IPS DF 6.9 (cell line): ENCODE measurements around the gene TPM4.

Source experiments
- DNase-seq: peaks from one replicate; pipeline ENCODE4 v3.0.0-alpha.2; 2013; ENCODE audit warnings: low read depth, low spot score
- H3K27ac ChIP-seq: one replicate; pipeline ENCODE4 v1.5.1; 2013; ENCODE audit warnings: low read length, control low read depth
- H3K27me3 ChIP-seq: 2 replicates; pipeline ENCODE4 v1.6.1; 2013; ENCODE audit warnings: mild to moderate bottlenecking, low read length; ENCODE audit not compliant: control insufficient read depth, insufficient read depth
- H3K36me3 ChIP-seq: 2 replicates; pipeline ENCODE4 v1.6.1; 2013; ENCODE audit warnings: low read length; ENCODE audit not compliant: control insufficient read depth, insufficient read depth
- H3K4me1 ChIP-seq: 2 replicates; pipeline ENCODE4 v1.6.1; 2013; ENCODE audit warnings: low read length; ENCODE audit not compliant: control insufficient read depth, insufficient read depth
- H3K4me3 ChIP-seq: 2 replicates; pipeline ENCODE4 v1.5.1; 2013; ENCODE audit warnings: mild to moderate bottlenecking, low read length
- H3K9me3 ChIP-seq: 2 replicates; pipeline ENCODE4 v1.6.1; 2013; ENCODE audit warnings: low read length, inconsistent platforms; ENCODE audit not compliant: control insufficient read depth, insufficient read depth
- WGBS: extraction: QIAGEN DNeasy Blood & Tissue Kit; methylation state at CpG from one replicate; pipeline ENCODE4 v1.1.7; 2013; ENCODE audit warnings: mixed read lengths, missing lambda C conversion rate; ENCODE audit not compliant: insufficient read length, insufficient coverage; 5-methylcytosine and 5-hydroxymethylcytosine counted together

The TPM4 gene

DNA sequence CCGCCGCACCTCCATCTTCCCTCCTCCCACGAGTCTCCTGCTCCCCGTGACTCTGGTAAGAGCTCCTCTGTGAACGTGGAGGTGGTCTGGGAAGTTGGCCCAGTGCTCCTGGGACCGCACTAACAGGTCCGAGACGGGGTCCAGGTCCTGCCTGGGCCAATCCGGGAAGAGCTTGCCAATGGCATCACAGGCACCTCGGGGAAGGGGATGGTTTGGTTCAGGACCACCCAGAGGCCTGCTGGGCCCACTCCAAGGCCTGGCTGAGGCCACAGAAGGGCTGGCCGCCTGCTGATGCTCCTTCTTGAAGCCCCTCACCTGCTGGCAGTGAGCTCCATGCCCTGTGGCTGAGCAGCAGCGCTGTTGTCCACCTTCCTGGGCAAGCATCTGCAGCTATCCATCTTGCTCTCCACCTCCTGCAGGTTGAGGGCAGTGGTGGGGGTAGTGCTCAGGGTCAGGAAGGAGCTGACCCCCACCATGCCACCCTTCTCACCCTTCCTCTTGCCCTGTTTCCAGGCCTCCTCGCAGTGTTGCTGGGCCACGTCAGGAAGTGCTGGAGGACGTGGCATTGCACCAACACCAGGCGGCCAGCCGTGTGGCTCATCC, 41.2 kb upstream of the TPM4 start:
- Histone ChIP-seq H3K9me3 (peaks cover 7% of the 10 kb centered on the region), H3K36me3 (no peaks in the 10 kb centered on the region), H3K4me1 (no peaks in the 10 kb centered on the region), H3K4me3 (no peak overlapping the region), H3K27me3 (no peaks in the 10 kb centered on the region), H3K27ac (no peak overlapping the region)
- DNase-seq: no peak
- no CpG with 5 or more reads among the region's 17 CpGs for WGBS

DNA sequence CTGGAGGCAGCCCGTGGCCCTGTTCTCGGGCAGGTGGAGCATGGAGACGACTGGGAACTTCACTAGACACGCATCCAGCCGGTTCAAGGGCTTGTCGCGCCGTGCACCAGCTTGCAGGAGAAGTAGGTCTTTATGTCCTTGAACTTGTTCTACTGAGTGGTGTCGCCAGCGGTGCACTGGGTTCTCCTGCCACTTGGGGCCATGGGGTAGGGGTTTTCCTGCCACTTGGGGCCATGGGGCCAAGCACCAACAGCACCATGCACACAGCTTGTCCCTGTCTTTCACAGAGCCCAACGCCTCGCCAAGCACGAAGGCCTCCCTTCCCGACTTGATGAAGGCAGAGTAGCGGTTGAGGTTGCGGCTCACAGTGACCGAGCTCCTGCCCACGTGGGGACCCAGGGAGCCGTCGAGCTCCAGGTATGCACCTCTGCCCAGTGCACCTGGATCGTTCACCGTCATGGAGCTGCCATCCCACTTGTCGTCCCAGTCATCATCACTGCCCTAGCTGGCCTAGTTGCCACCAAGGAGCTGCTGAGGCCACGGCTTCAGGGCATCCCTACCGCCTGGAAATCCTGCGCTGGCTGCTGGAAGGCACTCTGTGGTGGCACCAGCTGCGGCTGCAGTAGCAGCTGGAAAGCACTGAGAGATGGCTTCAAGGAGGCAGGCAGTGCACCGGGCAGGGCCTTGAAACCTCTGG, 40.5 kb upstream of the TPM4 start:
- H3K9me3 ChIP-seq: peaks cover 7% of the 10 kb centered on the region
- no CpG with 5 or more reads among the region's 28 CpGs for WGBS
- no peaks in the 10 kb centered on the region for H3K36me3 ChIP-seq
- no peak overlapping the region for H3K27ac ChIP-seq
- H3K27me3 ChIP-seq: no peaks in the 10 kb centered on the region
- no peaks in the 10 kb centered on the region for H3K4me1 ChIP-seq
- no peak for DNase-seq
- H3K4me3 ChIP-seq: no peak overlapping the region

DNA sequence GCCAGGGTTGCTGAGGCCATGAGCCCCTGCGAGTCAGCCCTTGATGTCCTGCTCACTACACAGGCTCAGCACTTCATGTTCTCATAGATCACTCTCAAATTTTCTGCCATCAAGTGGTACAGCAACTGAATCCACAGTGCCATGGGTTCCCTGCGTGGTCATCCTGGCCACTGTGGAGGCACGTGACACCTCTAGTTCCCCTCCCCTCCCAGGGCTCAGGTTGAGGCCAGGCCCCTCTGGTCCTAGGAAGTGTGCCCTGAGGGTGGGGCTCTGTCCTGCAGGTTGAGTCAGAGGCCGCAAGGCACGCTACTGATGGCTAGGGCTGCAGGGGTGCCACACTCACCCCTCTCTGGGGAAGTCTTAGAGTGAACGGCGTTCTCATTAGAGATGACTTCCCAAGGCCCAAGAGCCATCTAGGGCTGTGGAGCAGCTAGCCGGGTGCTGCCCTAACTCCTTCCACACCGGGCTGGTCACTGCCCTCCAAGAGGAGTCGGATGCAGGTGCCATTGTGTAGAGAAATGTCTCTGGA, 39.8 kb upstream of the TPM4 start:
- WGBS: no CpG with 5 or more reads among the region's 10 CpGs
- Histone ChIP-seq H3K4me1 (no peaks in the 10 kb centered on the region), H3K27ac (no peak overlapping the region), H3K4me3 (no peak overlapping the region), H3K36me3 (no peaks in the 10 kb centered on the region), H3K27me3 (no peaks in the 10 kb centered on the region), H3K9me3 (peaks cover 7% of the 10 kb centered on the region)
- DNase-seq: no peak

DNA sequence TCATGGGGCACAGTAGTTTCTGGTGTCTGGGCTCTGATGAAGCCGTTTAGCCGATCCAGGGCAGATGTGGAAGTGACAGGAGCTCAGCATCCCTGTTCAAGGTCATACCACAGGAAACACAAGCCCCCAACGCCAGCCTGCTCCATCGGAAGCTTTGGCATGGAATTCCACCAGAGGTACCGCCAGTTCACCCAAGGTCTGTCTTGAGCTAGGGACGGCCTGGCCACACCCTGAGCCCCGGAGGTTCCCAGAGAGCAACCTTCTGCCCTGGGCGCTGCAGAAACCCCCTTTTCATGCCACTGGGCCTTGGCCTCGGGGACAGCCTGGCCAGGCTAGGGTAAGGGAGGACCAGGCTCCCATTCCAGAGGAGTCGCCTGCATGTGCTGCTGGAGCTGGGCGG, 39.4 kb upstream of the TPM4 start:
- H3K27ac ChIP-seq: no peak overlapping the region
- no peaks in the 10 kb centered on the region for H3K36me3 ChIP-seq
- no CpG with 5 or more reads among the region's 11 CpGs for WGBS
- no peaks in the 10 kb centered on the region for H3K27me3 ChIP-seq
- no peaks in the 10 kb centered on the region for H3K4me1 ChIP-seq
- H3K9me3 ChIP-seq: peaks cover 7% of the 10 kb centered on the region
- no peak overlapping the region for H3K4me3 ChIP-seq
- no peak for DNase-seq

DNA sequence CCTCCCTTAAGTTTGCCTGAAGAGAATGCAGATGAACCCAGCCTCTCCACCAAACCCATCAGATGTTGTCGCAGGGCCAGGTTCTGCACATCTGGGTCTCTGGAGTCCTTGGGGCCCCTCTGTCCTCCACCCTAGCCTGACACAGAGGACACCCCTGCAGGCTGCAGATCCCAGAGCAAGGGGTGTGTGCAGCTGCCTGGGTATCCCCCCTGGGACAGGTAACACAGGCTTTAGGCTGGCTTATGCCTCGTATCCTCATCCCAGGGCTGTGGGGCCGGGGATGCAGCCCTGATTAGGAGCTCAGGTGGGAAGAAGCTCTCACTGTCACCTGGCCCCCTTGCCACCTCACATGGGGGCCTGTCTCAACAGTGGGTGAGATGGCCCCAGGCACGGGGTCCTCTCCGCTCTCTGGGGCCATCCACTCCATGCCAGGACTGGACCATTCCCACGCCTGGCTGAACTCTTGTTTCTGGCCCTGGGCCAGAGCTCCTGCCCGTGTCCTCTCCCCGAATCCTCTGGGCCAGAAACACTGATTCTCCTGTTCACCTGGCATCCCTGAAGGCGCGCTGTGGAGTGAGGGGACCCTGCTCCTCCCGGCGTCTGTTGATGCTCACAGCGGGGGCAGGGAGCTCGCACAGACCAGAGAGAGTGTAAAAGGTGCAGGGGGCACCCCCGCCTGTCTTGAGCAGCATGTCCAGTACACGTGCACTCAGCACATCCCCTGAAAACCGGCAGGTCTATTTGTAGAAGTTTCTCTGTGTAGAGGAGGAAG, 38.7 kb upstream of the TPM4 start:
- no peaks in the 10 kb centered on the region for H3K4me1 ChIP-seq
- H3K36me3 ChIP-seq: no peaks in the 10 kb centered on the region
- H3K4me3 ChIP-seq: no peak overlapping the region
- DNase-seq: no peak
- no peaks in the 10 kb centered on the region for H3K27me3 ChIP-seq
- H3K27ac ChIP-seq: no peak overlapping the region
- no CpG with 5 or more reads among the region's 17 CpGs for WGBS
- H3K9me3 ChIP-seq: peaks cover 7% of the 10 kb centered on the region; the same call in 1 of the 2 replicates

DNA sequence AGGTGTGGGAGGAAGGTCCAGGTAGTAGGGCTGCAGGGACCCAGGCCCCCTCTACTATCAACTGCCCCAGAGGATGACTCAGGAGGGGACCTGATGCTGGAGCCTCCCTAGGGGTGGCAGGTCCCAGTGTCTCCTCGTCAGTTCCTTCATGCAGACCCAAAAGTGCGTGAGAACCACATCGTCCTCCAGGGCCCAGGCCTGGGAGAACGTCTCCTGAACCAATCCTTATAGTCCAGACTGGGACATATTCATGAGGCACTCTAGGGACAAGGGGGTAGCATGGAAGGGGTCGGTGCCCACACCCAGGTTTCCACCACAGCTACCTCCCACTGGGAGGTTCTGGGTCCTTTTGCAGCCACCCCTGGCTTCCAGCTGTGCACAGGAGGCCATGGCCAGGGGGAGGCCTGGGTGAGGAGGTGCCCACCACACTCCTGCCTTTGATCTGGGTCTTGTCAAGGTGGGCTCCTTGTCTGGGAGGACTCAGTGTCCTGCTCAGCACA, 38.0 kb upstream of the TPM4 start:
- WGBS: no CpG with 5 or more reads among the region's 5 CpGs
- Histone ChIP-seq H3K27me3 (no peaks in the 10 kb centered on the region), H3K4me1 (no peaks in the 10 kb centered on the region), H3K9me3 (peaks cover 5% of the 10 kb centered on the region; the same call in 1 of the 2 replicates), H3K36me3 (no peaks in the 10 kb centered on the region), H3K27ac (no peak overlapping the region), H3K4me3 (no peak overlapping the region)
- no peak for DNase-seq

DNA sequence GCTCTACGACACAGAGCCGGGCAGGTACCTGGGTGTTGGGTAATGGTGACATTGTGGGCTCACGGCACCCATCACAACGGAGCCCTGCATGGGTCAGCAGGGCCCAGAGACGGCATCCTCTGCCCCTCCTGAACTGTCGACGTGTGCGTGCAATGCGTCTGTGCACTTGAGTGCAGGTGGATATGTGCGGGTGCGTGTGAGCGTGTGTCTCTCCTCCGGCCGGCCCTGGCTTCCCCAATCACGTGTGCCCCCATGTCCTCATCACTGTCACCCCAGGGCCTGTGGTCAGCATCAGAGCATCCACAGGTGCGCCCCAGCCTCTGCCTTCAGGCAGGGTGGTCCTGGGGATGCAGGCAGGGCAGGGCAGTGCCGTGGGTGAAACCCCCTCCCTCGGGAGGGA, 37.2 kb upstream of the TPM4 start:
- H3K4me1 ChIP-seq: no peaks in the 10 kb centered on the region
- H3K27me3 ChIP-seq: no peaks in the 10 kb centered on the region
- no peak for DNase-seq
- H3K36me3 ChIP-seq: no peaks in the 10 kb centered on the region
- WGBS: no CpG with 5 or more reads among the region's 18 CpGs
- H3K4me3 ChIP-seq: no peak overlapping the region
- no peak overlapping the region for H3K27ac ChIP-seq
- H3K9me3 ChIP-seq: peaks cover 5% of the 10 kb centered on the region; the same call in 1 of the 2 replicates

- H3K4me3 ChIP-seq: no peak overlapping the region
These were observed 36.8 kb upstream of the TPM4 start for GRCh38 chr19:16039545-16039944.

DNA sequence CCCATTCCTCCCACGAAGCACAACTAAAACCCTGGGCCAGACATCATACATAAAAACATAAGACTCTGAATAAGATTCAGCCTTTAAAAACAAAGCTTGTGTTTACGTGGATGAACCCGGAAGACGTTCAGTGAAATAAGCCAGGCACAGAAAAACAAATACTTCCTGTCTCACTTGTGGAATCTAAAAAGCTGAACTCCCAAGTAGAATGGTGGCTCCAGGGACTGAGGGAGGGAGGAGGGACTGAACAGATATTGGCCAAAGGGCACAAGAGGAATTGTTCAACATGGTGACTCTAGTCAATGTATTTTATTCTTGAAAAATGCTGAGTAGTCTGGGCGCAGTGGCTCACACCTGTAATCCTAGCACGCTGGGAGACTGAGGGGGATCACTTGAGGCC, 35.7 kb upstream of the TPM4 start:
- H3K4me3 ChIP-seq: no peak overlapping the region
- no peak for DNase-seq
- no CpG with 5 or more reads among the region's 6 CpGs for WGBS
- peaks cover 5% of the 10 kb centered on the region; the same call in 1 of the 2 replicates for H3K9me3 ChIP-seq
- H3K27me3 ChIP-seq: no peaks in the 10 kb centered on the region
- H3K27ac ChIP-seq: no peak overlapping the region
- no peaks in the 10 kb centered on the region for H3K4me1 ChIP-seq
- H3K36me3 ChIP-seq: no peaks in the 10 kb centered on the region

More at GRCh38 chr19:16039545-16039944, 36.8 kb upstream of the TPM4 start:
- no peaks in the 10 kb centered on the region for H3K4me1 ChIP-seq
- peaks cover 5% of the 10 kb centered on the region; the same call in 1 of the 2 replicates for H3K9me3 ChIP-seq
- WGBS: no CpG with 5 or more reads among the region's 5 CpGs
- no peak for DNase-seq
- H3K27me3 ChIP-seq: no peaks in the 10 kb centered on the region
- H3K27ac ChIP-seq: no peak overlapping the region
- H3K36me3 ChIP-seq: no peaks in the 10 kb centered on the region

DNA sequence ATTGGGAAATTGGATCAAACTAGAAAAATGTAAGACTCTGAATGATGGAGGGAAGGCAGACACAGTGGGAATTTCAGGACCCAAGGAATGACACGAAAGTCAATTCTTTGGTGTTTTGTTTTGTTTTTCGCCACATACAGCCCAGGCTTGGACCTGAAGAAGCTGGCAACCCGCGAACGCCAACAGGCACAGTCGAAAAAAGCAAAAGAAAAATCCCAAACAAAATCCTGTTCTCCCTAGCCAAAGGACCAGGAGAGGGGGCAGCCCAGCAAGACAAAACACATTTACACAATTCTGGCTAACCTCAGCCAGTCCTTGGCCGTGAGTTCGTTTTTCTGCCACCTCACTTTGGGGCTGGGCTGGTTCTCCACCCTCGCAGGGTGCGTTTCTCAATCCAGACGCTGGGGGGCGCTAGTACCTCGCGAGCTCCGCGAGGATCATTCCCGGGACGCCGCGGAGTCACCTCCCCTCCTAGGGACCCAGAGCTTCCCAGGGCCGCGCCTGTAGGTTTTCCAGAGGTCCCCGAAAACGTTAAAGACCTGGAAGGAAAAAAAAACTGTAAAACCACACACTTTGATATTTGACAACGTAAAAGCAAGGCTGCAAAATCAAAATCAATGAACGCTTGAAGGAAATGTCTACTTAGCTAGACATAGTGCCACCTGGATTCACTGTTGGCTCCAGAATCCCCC, 34.9 kb upstream of the TPM4 start:
- H3K27ac ChIP-seq: no peak overlapping the region

More for the DNA sequence above, 34.9 kb upstream of the TPM4 start:
- Histone ChIP-seq H3K36me3 (no peaks in the 10 kb centered on the region), H3K9me3 (peaks cover 2% of the 10 kb centered on the region; the same call in 1 of the 2 replicates), H3K4me1 (no peaks in the 10 kb centered on the region), H3K4me3 (no peak overlapping the region), H3K27me3 (no peaks in the 10 kb centered on the region)
- DNase-seq: peak; percentile 55
- WGBS: no CpG with 5 or more reads among the region's 26 CpGs
